ENCODE data around the gene LRRC75B. TPM values are rescaled to one million over a fixed set of nuclear protein-coding genes. Genes with fewer than 3 reads are reported as not detected.

Gene LRRC75B
- total RNA-seq, 1 donor = 3.9 TPM

- no peak for TF ChIP-seq CTCF (IDR thresholded peaks at IDR 0.05; ENCODE audit: insufficient read depth, low read depth, low read length)
- no peak for DNase-seq (ENCODE audit: low read depth)
Observed at GRCh38 chr22:24543679-24544243, 49.1 kb downstream of the LRRC75B start.

DNA sequence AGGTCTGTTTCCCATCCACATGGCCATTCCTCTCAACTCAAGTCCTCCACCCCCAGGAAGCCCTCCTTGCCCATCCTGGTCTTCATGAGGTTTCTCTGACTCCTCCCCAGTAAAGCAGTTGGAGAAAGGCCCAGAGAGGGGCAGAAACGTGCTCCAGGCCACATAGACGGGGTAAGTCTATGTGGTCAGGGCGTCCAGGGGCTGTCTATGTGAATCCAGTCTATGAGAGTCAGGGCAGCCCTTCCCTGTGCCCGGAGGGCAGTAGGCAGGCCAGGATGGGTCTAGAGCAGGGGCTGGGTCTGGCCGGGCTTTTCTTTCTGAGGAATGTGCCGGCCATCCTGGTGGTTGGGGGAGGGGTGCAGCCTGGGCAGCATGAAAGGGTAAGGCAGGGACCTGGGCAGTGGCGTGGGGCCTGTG is 49.7 kb downstream of the LRRC75B start:
- no peak overlapping the region for H3K4me3 ChIP-seq (ENCODE audit: low read depth, low read length)
- TF ChIP-seq CTCF (IDR thresholded peaks at IDR 0.05; ENCODE audit: insufficient read depth, low read depth, low read length) = no peak
- DNase-seq (ENCODE audit: low read depth) = no peak

More at GRCh38 chr22:24543679-24544243, 49.1 kb downstream of the LRRC75B start:
- no peak overlapping the region for H3K4me3 ChIP-seq (ENCODE audit: low read depth, low read length)

GRCh38 chr22:24542641-24543040 is 50.2 kb downstream of the LRRC75B start:
- TF ChIP-seq CTCF (IDR thresholded peaks at IDR 0.05; ENCODE audit: insufficient read depth, low read depth, low read length) = no peak
- no peak overlapping the region for H3K4me3 ChIP-seq (ENCODE audit: low read depth, low read length)
- no peak for DNase-seq (ENCODE audit: low read depth)

DNA sequence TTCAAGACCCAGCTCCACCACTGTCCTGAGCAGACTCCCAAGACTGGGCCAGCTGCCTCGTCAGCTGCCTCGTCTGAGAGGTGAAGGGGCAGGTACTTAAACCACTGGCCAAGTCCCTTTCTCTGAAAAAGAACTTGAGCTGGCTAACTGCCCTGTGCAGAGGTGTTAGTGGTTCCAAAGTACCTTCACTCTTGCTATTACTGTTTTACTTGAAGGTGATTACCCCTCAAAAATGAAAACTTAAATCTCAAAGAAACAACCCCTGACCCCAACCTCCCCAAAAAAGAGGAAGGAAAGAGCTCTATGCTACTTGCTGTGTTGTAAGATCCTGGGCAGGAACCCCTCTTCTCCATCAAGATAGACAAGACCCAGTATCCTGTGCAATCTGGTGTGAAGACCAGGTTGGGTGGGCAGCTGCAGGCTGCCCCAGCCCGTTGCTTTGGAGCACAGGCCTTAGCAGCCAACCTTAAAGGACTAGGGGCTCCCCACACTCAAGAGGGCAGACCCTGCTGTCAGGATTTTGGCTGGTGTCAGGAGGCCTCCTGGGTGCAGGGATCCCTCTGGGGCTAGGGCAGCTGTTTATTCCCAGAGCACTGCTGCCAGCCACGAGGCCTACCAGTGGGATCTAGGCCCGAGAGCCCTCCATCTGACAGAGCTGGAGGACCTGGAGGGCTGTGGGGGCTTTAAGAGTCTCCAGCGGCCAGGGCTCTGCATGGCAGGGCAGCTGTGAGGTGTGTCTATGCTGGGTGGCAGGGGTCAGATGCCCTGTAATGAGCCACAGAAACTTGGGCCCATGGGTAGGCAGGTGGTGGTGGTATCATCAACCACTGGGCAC is 51.0 kb downstream of the LRRC75B start:
- no peak for DNase-seq (ENCODE audit: low read depth)
- no peak overlapping the region for H3K4me3 ChIP-seq (ENCODE audit: low read depth, low read length)

DNA sequence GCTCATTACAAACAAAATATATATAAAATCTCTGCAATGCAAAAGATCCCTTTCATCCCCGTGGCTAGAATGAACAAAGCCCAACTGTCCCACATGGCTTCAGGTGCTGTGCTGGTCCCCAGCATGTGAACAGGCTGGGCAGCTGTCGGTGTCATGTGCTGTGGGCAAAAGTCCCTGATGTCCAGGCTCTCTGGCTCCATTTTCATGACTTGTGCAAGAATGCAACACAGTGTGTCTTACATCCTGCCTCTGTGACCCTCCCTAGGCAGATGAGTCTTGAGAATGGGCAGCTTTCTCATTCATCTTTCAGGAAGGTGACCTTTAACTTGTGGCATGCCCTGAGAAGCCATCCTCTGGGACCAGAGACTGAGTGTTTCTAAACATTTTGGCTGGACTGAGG is 52.4 kb downstream of the LRRC75B start:
- no peak for DNase-seq (ENCODE audit: low read depth)
- no peak for TF ChIP-seq CTCF (IDR thresholded peaks at IDR 0.05; ENCODE audit: insufficient read depth, low read depth, low read length)
- H3K4me3 ChIP-seq (ENCODE audit: low read depth, low read length) = no peak overlapping the region

More for the DNA sequence above, 51.0 kb downstream of the LRRC75B start:
- TF ChIP-seq CTCF (IDR thresholded peaks at IDR 0.05; ENCODE audit: insufficient read depth, low read depth, low read length) = no peak

DNA sequence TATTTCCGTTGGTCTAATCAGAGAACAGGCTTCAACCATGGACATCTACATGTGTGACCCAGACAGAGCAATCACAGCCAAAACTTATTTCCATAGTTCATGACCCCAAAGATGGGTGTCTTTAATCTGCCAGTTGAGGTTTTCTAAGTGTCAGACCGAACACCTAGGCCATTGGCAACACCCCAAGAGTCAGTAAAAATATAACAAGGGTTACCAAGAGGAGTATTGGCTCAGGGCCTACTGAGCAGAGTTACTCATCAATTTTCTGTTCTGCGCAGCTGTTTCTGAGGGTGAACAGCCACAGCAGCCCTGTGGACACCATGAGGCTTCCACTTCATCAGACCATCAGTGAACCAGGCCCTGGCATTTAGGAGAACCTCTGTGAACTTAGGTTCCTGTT is 56.8 kb downstream of the LRRC75B start:
- no peak overlapping the region for H3K4me3 ChIP-seq (ENCODE audit: low read depth, low read length)
- TF ChIP-seq CTCF (IDR thresholded peaks at IDR 0.05; ENCODE audit: insufficient read depth, low read depth, low read length) = no peak
- DNase-seq (ENCODE audit: low read depth) = no peak

Other genes starting within 250 kb of the LRRC75B start
- gene ADORA2A, start 165.5 kb downstream of the LRRC75B start, total RNA-seq = 3.2 and 3.9 TPM in 2 replicates
- gene UPB1, start 97.7 kb downstream of the LRRC75B start, total RNA-seq = under 0.01 and 0.32 TPM in 2 replicates
- 148 and 166 TPM in 2 replicates for gene GUCD1, start 37.9 kb downstream of the LRRC75B start, total RNA-seq
- gene SNRPD3, start 37.1 kb downstream of the LRRC75B start, total RNA-seq = 59.3 and 84.2 TPM in 2 replicates
- 0.97 and 1.7 TPM in 2 replicates for gene GGT1, start 10.1 kb upstream of the LRRC75B start, total RNA-seq
- gene PIWIL3, start 181.6 kb upstream of the LRRC75B start, total RNA-seq = not detected in 2 replicates
- gene SGSM1, start 213.1 kb upstream of the LRRC75B start, total RNA-seq = not detected in 2 replicates